Measurements from ENCODE around the gene KLHL22.

- TF ChIP-seq ZNF124 (CRISPR knock-in tag; IDR thresholded peaks at IDR 0.05): no peak
- TF ChIP-seq SMARCC2 (IDR thresholded peaks at IDR 0.05): no peak
- no peak for TF ChIP-seq TCF7L2 (IDR thresholded peaks at IDR 0.05; ENCODE audit: low read depth, low read length)
- TF ChIP-seq ZNF234 (CRISPR knock-in tag; conservative IDR thresholded peaks at IDR 0.05): no peak
- no peak for TF ChIP-seq CC2D1A (CRISPR knock-in tag; IDR thresholded peaks at IDR 0.05)
- no peak for TF ChIP-seq ZNF768 (CRISPR knock-in tag; IDR thresholded peaks at IDR 0.05)
- no peak for TF ChIP-seq CBX5 (CRISPR knock-in tag; IDR thresholded peaks at IDR 0.05; ENCODE audit: borderline replicate concordance)
- TF ChIP-seq ZNF670 (CRISPR knock-in tag; IDR thresholded peaks at IDR 0.05; ENCODE audit: borderline replicate concordance): no peak
- TF ChIP-seq PBX2 (CRISPR knock-in tag; IDR thresholded peaks at IDR 0.05): no peak
- TF ChIP-seq MXI1 (IDR thresholded peaks at IDR 0.05; ENCODE audit: borderline replicate concordance, low read depth, low read length): no peak
- no peak for TF ChIP-seq ELK4 (CRISPR knock-in tag; IDR thresholded peaks at IDR 0.05; ENCODE audit: borderline replicate concordance)
These were observed 82.2 kb downstream of the KLHL22 start for GRCh38 chr22:20413217-20414058.

Measured in HepG2 (cell line).